Dendritic cell treated with granulocyte-macrophage colony-stimulating factor and Interleukin-4, amounts not matched to agents 40 ng/mL and 50 ng/mL, for 4 days (primary cell): ENCODE measurements around the gene MSRB1.
A peak's percentile ranks its signal among the peaks of the same experiment; 100 is the strongest.

ENCODE experiments used
- H3K27ac Mint-ChIP-seq: one replicate; pipeline ENCODE4 v1.8.0; 2022; ENCODE audit warnings: mild to moderate bottlenecking, mixed read lengths
- H3K27me3 Mint-ChIP-seq: one replicate; pipeline ENCODE4 v1.8.0; 2022; ENCODE audit warnings: mild to moderate bottlenecking, mixed read lengths
- H3K36me3 Mint-ChIP-seq: one replicate; pipeline ENCODE4 v1.8.0; 2022; ENCODE audit warnings: low read depth, mixed read lengths
- H3K4me1 Mint-ChIP-seq: one replicate; pipeline ENCODE4 v1.8.0; 2022; ENCODE audit warnings: low read depth, mixed read lengths
- H3K4me3 Mint-ChIP-seq: one replicate; pipeline ENCODE4 v1.8.0; 2022; ENCODE audit warnings: mild to moderate bottlenecking, moderate library complexity, mixed read lengths
- H3K9me3 Mint-ChIP-seq: one replicate; pipeline ENCODE4 v1.8.0; 2022; ENCODE audit warnings: mixed read lengths
- intact Hi-C: fragments of 100-400 bp; cut with micrococcal nuclease; formaldehyde crosslinking; loops from one replicate; pipeline ENCODE4 v1.15.0; 2022

MSRB1 gene

GRCh38 chr16:1982991-1983543 lies 40.1 kb upstream of the MSRB1 start:
- Mint-ChIP-seq H3K4me3 (peak overlapping the region; percentile 79), H3K27me3 (peaks cover 64% of the 10 kb centered on the region), H3K4me1 (peaks cover 42% of the 10 kb centered on the region), H3K9me3 (no peaks in the 10 kb centered on the region), H3K27ac (peak overlapping the region; percentile 73), H3K36me3 (peaks cover 44% of the 10 kb centered on the region)
- intact Hi-C loops: no loop called here

- Mint-ChIP-seq H3K27ac (no peak overlapping the region), H3K4me3 (no peak overlapping the region), H3K4me1 (peaks cover 42% of the 10 kb centered on the region), H3K9me3 (no peaks in the 10 kb centered on the region), H3K36me3 (peaks cover 46% of the 10 kb centered on the region), H3K27me3 (peaks cover 66% of the 10 kb centered on the region)
- intact Hi-C loops: no loop called here
Measured at GRCh38 chr16:1982013-1982433, 39.0 kb upstream of the MSRB1 start.

GRCh38 chr16:1981398-1981836 lies 38.4 kb upstream of the MSRB1 start, which contains the start of gene NOXO1:
Gene NOXO1, minus strand, starts transcription at chr16:1981469. Its CDS starts 290 bp downstream, at chr16:1981179.
- Mint-ChIP-seq H3K9me3 (no peaks in the 10 kb centered on the region), H3K27ac (no peak within 1 kb of the TSS), H3K4me1 (peaks cover 36% of the 10 kb centered on the region), H3K36me3 (peaks cover 46% of the 10 kb centered on the region), H3K4me3 (no peak within 1 kb of the TSS), H3K27me3 (peaks cover 62% of the 10 kb centered on the region)
- intact Hi-C loops: no loop called here

GRCh38 chr16:1980770-1981087 lies 37.7 kb upstream of the MSRB1 start:
- H3K9me3 Mint-ChIP-seq: no peaks in the 10 kb centered on the region
- intact Hi-C loops: no loop called here
- H3K36me3 Mint-ChIP-seq: peaks cover 46% of the 10 kb centered on the region
- peaks cover 62% of the 10 kb centered on the region for H3K27me3 Mint-ChIP-seq
- no peak overlapping the region for H3K4me3 Mint-ChIP-seq
- no peak overlapping the region for H3K27ac Mint-ChIP-seq
- H3K4me1 Mint-ChIP-seq: peaks cover 30% of the 10 kb centered on the region

- Mint-ChIP-seq H3K9me3 (no peaks in the 10 kb centered on the region), H3K36me3 (peaks cover 46% of the 10 kb centered on the region), H3K4me1 (peaks cover 25% of the 10 kb centered on the region), H3K27me3 (peaks cover 62% of the 10 kb centered on the region), H3K4me3 (no peak overlapping the region), H3K27ac (no peak overlapping the region)
- intact Hi-C loops: no loop called here
Measured at GRCh38 chr16:1980030-1980769, 37.2 kb upstream of the MSRB1 start.

DNA sequence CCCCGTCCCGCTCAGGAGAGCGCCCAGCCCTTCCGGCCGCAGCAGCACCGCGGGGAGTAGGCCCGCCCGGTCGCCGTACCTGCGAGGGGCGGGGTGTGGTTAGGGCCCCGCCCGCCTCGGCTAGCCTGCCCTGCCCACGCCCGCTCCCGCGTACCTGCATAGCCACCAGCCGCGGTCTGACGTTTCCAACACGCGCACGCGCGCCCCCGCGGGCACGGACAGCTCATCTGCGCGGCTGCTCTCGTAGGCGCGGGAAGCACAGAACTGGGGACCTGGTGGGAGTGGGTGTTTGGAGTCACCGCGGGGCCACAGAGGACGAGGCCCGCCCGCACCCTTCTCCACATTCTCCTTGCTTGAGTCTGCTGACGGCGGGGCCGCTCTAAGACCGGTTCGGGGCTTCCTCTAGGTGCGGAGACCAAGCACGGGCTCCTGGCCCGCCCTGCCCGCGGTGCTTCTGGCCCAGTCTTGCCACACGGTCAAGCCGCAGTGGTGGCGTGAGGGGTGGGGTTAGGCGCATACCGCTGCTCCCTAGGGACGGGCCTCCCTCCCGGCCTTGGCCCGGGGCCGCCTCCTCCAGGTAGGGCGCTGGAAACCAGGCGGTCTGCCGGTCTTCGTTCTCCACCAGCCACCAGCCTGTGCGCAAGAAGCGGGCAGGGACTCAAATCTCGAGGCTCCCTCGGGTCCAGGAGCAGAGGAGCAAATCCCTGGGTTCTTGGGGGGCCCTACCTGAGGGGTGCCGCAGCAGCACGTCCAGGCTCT lies 36.5 kb upstream of the MSRB1 start:
- Mint-ChIP-seq H3K27me3 (peaks cover 62% of the 10 kb centered on the region), H3K4me1 (peaks cover 17% of the 10 kb centered on the region), H3K27ac (no peak overlapping the region), H3K9me3 (no peaks in the 10 kb centered on the region), H3K36me3 (peaks cover 52% of the 10 kb centered on the region), H3K4me3 (no peak overlapping the region)
- intact Hi-C loops: no loop called here

GRCh38 chr16:1978476-1979120 lies 35.6 kb upstream of the MSRB1 start:
- intact Hi-C loops: no loop called here
- Mint-ChIP-seq H3K36me3 (peaks cover 60% of the 10 kb centered on the region), H3K9me3 (no peaks in the 10 kb centered on the region), H3K27me3 (peaks cover 62% of the 10 kb centered on the region), H3K27ac (no peak overlapping the region), H3K4me3 (no peak overlapping the region), H3K4me1 (peaks cover 22% of the 10 kb centered on the region)

GRCh38 chr16:1977875-1978268 lies 34.9 kb upstream of the MSRB1 start:
- Mint-ChIP-seq H3K27ac (no peak overlapping the region), H3K27me3 (peaks cover 54% of the 10 kb centered on the region), H3K4me3 (no peak overlapping the region), H3K36me3 (peaks cover 60% of the 10 kb centered on the region), H3K4me1 (peaks cover 22% of the 10 kb centered on the region), H3K9me3 (no peaks in the 10 kb centered on the region)
- intact Hi-C loops: no loop called here

DNA sequence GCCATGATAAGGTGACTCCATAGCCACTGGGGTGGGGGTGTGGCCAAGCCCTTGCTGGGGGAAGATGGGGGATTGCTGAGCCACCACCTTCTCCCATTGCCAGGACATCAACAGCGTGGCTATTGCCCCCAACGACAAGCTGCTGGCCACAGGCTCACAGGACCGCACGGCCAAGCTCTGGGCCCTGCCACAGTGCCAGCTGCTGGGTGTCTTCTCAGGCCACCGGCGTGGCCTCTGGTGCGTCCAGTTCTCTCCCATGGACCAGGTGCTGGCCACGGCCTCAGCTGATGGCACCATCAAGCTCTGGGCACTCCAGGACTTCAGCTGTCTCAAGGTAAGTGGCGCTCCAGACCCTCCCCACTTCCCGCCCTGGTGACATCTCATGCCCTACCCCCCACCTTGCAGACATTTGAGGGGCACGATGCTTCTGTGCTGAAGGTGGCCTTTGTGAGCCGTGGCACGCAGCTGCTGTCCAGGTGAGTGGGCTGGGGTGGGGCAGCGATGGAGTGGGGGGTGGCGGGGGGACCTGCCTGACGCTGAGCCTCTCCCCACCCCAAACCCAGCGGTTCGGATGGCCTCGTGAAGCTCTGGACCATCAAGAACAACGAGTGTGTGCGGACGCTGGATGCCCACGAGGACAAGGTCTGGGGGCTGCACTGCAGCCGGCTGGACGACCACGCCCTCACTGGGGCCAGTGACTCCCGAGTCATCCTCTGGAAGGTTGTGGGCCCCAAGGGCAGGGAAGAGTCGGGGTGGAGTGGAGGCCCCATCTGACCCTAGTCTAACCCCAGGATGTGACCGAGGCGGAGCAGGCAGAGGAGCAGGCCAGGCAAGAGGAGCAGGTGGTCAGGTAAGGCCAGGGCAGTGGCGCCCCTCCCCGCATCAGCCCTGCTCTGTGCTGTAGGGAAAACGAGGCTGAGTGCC lies 34.2 kb upstream of the MSRB1 start:
- intact Hi-C loops: no loop called here

DNA sequence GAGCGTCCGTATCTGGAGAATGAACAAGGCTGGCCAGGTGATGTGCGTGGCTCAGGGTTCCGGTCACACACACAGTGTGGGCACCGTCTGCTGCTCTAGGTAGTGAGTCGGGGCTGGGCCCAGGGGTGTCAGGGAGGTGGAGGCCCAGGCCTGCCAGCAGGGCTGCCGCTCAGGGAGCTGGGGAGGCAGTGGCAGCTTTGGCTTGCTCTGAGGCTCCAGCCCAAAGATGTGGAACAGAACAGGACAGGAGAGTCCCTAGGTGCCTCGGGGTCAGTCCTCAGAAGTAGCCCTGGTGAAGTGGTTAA lies 33.2 kb upstream of the MSRB1 start:
- no peaks in the 10 kb centered on the region for H3K9me3 Mint-ChIP-seq
- peaks cover 31% of the 10 kb centered on the region for H3K4me1 Mint-ChIP-seq
- H3K36me3 Mint-ChIP-seq: peaks cover 71% of the 10 kb centered on the region
- intact Hi-C loops: no loop called here
- no peak overlapping the region for H3K27ac Mint-ChIP-seq
- H3K27me3 Mint-ChIP-seq: peaks cover 37% of the 10 kb centered on the region
- H3K4me3 Mint-ChIP-seq: no peak overlapping the region

More for the DNA sequence above, 34.2 kb upstream of the MSRB1 start:
- no peak overlapping the region for H3K4me3 Mint-ChIP-seq
- H3K9me3 Mint-ChIP-seq: no peaks in the 10 kb centered on the region
- peaks cover 22% of the 10 kb centered on the region for H3K4me1 Mint-ChIP-seq
- peaks cover 61% of the 10 kb centered on the region for H3K36me3 Mint-ChIP-seq
- H3K27me3 Mint-ChIP-seq: peaks cover 48% of the 10 kb centered on the region
- H3K27ac Mint-ChIP-seq: no peak overlapping the region

- H3K27me3 Mint-ChIP-seq: peaks cover 32% of the 10 kb centered on the region
- intact Hi-C loops: no loop called here
- H3K27ac Mint-ChIP-seq: no peak overlapping the region
- H3K4me3 Mint-ChIP-seq: no peak overlapping the region
- peaks cover 71% of the 10 kb centered on the region for H3K36me3 Mint-ChIP-seq
- H3K9me3 Mint-ChIP-seq: no peaks in the 10 kb centered on the region
- H3K4me1 Mint-ChIP-seq: peaks cover 36% of the 10 kb centered on the region
Measured at GRCh38 chr16:1975432-1976215, 32.6 kb upstream of the MSRB1 start.

GRCh38 chr16:1974157-1975070 lies 31.4 kb upstream of the MSRB1 start:
- H3K27me3 Mint-ChIP-seq: peaks cover 20% of the 10 kb centered on the region
- H3K4me3 Mint-ChIP-seq: no peak overlapping the region
- intact Hi-C loops: no loop called here
- no peaks in the 10 kb centered on the region for H3K9me3 Mint-ChIP-seq
- peaks cover 42% of the 10 kb centered on the region for H3K4me1 Mint-ChIP-seq
- peaks cover 69% of the 10 kb centered on the region for H3K36me3 Mint-ChIP-seq
- H3K27ac Mint-ChIP-seq: no peak overlapping the region
